GM21515 (cell line): ENCODE measurements around the gene MATK.
"Not testable (repeated sequence)": the region's sequence is repeated elsewhere in the genome, so short reads cannot be mapped to it uniquely, and the experiment has no call there.

Experiments
- ATAC-seq: cut with Tn5 transposase; IDR thresholded peaks from one replicate; pipeline ENCODE4 v1.9.1; 2021; ENCODE audit not compliant: unreplicated experiment

The MATK gene

GRCh38 chr19:3816566-3817218, 30.5 kb upstream of the MATK start:
- no peak for ATAC-seq

GRCh38 chr19:3816148-3816547, 30.0 kb upstream of the MATK start:
- not testable (repeated sequence) for ATAC-seq

GRCh38 chr19:3814648-3815047, 28.5 kb upstream of the MATK start:
- no peak for ATAC-seq

GRCh38 chr19:3813473-3814392, 27.6 kb upstream of the MATK start:
- ATAC-seq, result no peak

- no peak for ATAC-seq
Observed at GRCh38 chr19:3810708-3811355, 24.7 kb upstream of the MATK start.

GRCh38 chr19:3809881-3810707, 23.9 kb upstream of the MATK start:
- ATAC-seq, result no peak

GRCh38 chr19:3808420-3809143, 22.4 kb upstream of the MATK start:
- ATAC-seq, result no peak

- ATAC-seq, result no peak
Observed at GRCh38 chr19:3807574-3808354, 21.6 kb upstream of the MATK start.

- ATAC-seq, result no peak
Observed at GRCh38 chr19:3807131-3807480, 20.9 kb upstream of the MATK start.

GRCh38 chr19:3805859-3806258, 19.7 kb upstream of the MATK start:
- no peak for ATAC-seq

- no peak for ATAC-seq
Observed at GRCh38 chr19:3804429-3804828, 18.2 kb upstream of the MATK start.

GRCh38 chr19:3803986-3804385, 17.8 kb upstream of the MATK start:
- ATAC-seq, result no peak

- no peak for ATAC-seq
Observed at GRCh38 chr19:3803114-3803888, 17.1 kb upstream of the MATK start.

GRCh38 chr19:3801412-3802096, 15.4 kb upstream of the MATK start:
- no peak for ATAC-seq

- ATAC-seq, result no peak
Observed at GRCh38 chr19:3800996-3801395, 14.8 kb upstream of the MATK start.

GRCh38 chr19:3798137-3798536, 12.0 kb upstream of the MATK start:
- no peak for ATAC-seq

- ATAC-seq, result no peak
Observed at GRCh38 chr19:3796358-3796757, 10.2 kb upstream of the MATK start.

- no peak for ATAC-seq
Observed at GRCh38 chr19:3793799-3794198, 7.6 kb upstream of the MATK start.
